IMR-90 (cell line): ENCODE results near the gene HACE1. TPM values are rescaled to one million over a fixed set of nuclear protein-coding genes. Genes with fewer than 3 reads are reported as not detected.

ENCODE experiments used
- ATAC-seq: fragments of 200-7000 bp; cut with Tn5 transposase; 2 replicates; pipeline ENCODE4 v1.9.1; 2020; ENCODE audit warnings: low read depth, mild to moderate bottlenecking, moderate library complexity
- BruUV-seq: library from RNA; stranded (reverse); fragments of 400-500 nt; replicated peaks from 2 replicates; lab custom pipeline; 2021; lab: Mats Ljungman, UMichigan
- CTCF ChIA-PET: fragments of 300-600 bp; formaldehyde crosslinking; extraction: SDS; loops from one replicate; lab custom pipeline; 2021; ENCODE audit warnings: antibody characterized with exemption; lab: Yijun Ruan, JAX
- POLR2A ChIA-PET: fragments of 300-600 bp; sonication (Branson Sonifier 250); formaldehyde crosslinking; loops from one replicate; lab custom pipeline; 2022; ENCODE audit warnings: antibody characterized with exemption; ENCODE audit not compliant: unreplicated experiment; lab: Charles Lee
- DNase-seq: peaks from one replicate; pipeline ENCODE4 v3.0.0; 2013
- H2AFZ ChIP-seq: replicated peaks from 2 replicates; pipeline ENCODE3; 2013; ENCODE audit warnings: low read length, mild to moderate bottlenecking; ENCODE audit not compliant: poor library complexity
- H2AK5ac ChIP-seq: 2 replicates; pipeline ENCODE4 v1.6.1; 2013; ENCODE audit warnings: low read depth, low read length, inconsistent platforms
- H2AK9ac ChIP-seq: replicated peaks from 2 replicates; pipeline ENCODE3; 2013; ENCODE audit warnings: mild to moderate bottlenecking, low read depth, low read length, moderate library complexity; ENCODE audit not compliant: poor library complexity
- H2BK120ac ChIP-seq: 2 replicates; pipeline ENCODE4 v1.6.1; 2013; ENCODE audit warnings: low read depth, low read length, inconsistent platforms
- H2BK15ac ChIP-seq: 3 replicates; pipeline ENCODE4 v1.6.1; 2013; ENCODE audit warnings: low read depth, low read length, inconsistent platforms
- H2BK20ac ChIP-seq: 2 replicates; pipeline ENCODE4 v1.6.1; 2013; ENCODE audit warnings: low read depth, mild to moderate bottlenecking, inconsistent platforms, low read length, moderate library complexity
- H2BK5ac ChIP-seq: 2 replicates; pipeline ENCODE4 v1.6.1; 2013; ENCODE audit warnings: mild to moderate bottlenecking, low read depth, low read length, inconsistent platforms; ENCODE audit not compliant: poor library complexity, severe bottlenecking
- H3K14ac ChIP-seq: replicated peaks from 2 replicates; pipeline ENCODE4 v1.6.1; 2013; ENCODE audit warnings: low read depth, low read length, inconsistent platforms
- H3K18ac ChIP-seq: 2 replicates; pipeline ENCODE4 v1.6.1; 2013; ENCODE audit warnings: low read depth, low read length, control low read depth
- H3K23ac ChIP-seq: 2 replicates; pipeline ENCODE4 v1.6.1; 2013; ENCODE audit warnings: low read depth, low read length, inconsistent platforms
- H3K27ac ChIP-seq: 2 replicates; pipeline ENCODE4 v1.5.1; 2013; ENCODE audit warnings: mild to moderate bottlenecking, control low read depth, low read length; ENCODE audit not compliant: insufficient read depth
- H3K27me3 ChIP-seq: 2 replicates; pipeline ENCODE4 v1.6.1; 2013; ENCODE audit warnings: low read length; ENCODE audit not compliant: control insufficient read depth, insufficient read depth
- H3K36me3 ChIP-seq: 2 replicates; pipeline ENCODE4 v1.6.1; 2013; ENCODE audit warnings: low read length, mixed read lengths; ENCODE audit not compliant: control insufficient read depth, insufficient read depth
- H3K4ac ChIP-seq: 2 replicates; pipeline ENCODE4 v1.6.1; 2013; ENCODE audit warnings: low read depth, low read length, inconsistent platforms
- H3K4me1 ChIP-seq: 2 replicates; pipeline ENCODE4 v1.6.1; 2013; ENCODE audit warnings: low read length, mixed read lengths; ENCODE audit not compliant: control insufficient read depth, insufficient read depth
- H3K4me2 ChIP-seq: 2 replicates; pipeline ENCODE4 v1.6.1; 2013; ENCODE audit warnings: low read depth, mild to moderate bottlenecking, control low read depth, low read length, moderate library complexity
- H3K4me3 ChIP-seq: 2 replicates; pipeline ENCODE4 v1.5.1; 2013; ENCODE audit warnings: low read depth, mild to moderate bottlenecking, control low read depth, low read length, moderate library complexity; ENCODE audit not compliant: insufficient read depth
- H3K56ac ChIP-seq: 2 replicates; pipeline ENCODE4 v1.6.1; 2013; ENCODE audit warnings: low read length, inconsistent platforms; ENCODE audit not compliant: insufficient read depth; ENCODE audit errors: extremely low read depth
- H3K79me1 ChIP-seq, 2 experiments: 2 replicates each; pipeline ENCODE4 v1.6.1; 2013; ENCODE audit warnings: low read length in 2 of 2, inconsistent platforms in 1 of 2, low read depth in 1 of 2
- H3K9ac ChIP-seq: 2 replicates; pipeline ENCODE4 v1.6.1; 2013; ENCODE audit warnings: low read depth, low read length, control low read depth
- H3K9me1 ChIP-seq: 2 replicates; pipeline ENCODE4 v1.6.1; 2013; ENCODE audit warnings: low read length, inconsistent platforms; ENCODE audit not compliant: insufficient read depth
- H3K9me3 ChIP-seq: 2 replicates; pipeline ENCODE4 v1.6.1; 2013; ENCODE audit warnings: low read length; ENCODE audit not compliant: control insufficient read depth, insufficient read depth
- H4K20me1 ChIP-seq: 2 replicates; pipeline ENCODE4 v1.6.1; 2013; ENCODE audit warnings: low read length, inconsistent platforms; ENCODE audit not compliant: insufficient read depth
- H4K5ac ChIP-seq: 2 replicates; pipeline ENCODE4 v1.6.1; 2013; ENCODE audit warnings: mild to moderate bottlenecking, low read depth, low read length, control low read depth
- H4K8ac ChIP-seq, 2 experiments: 2 replicates each; pipeline ENCODE4 v1.6.1; 2013; ENCODE audit warnings: low read depth in 2 of 2, low read length in 2 of 2, control low read depth in 1 of 2, inconsistent platforms in 1 of 2
- H4K91ac ChIP-seq: 2 replicates; pipeline ENCODE4 v1.6.1; 2013; ENCODE audit warnings: low read depth, low read length, inconsistent platforms; ENCODE audit not compliant: insufficient read depth
- CEBPB ChIP-seq: IDR thresholded peaks from 2 replicates; pipeline ENCODE4 v1.6.1; 2012; ENCODE audit warnings: low read depth, low read length, improper control_type of control experiment
- CHD1 ChIP-seq: IDR thresholded peaks from 2 replicates; pipeline ENCODE4 v1.6.1; 2012; ENCODE audit warnings: low read depth, low read length, improper control_type of control experiment
- CTCF ChIP-seq: conservative IDR thresholded peaks from 2 replicates; pipeline ENCODE4 v1.5.1; 2012; ENCODE audit warnings: mild to moderate bottlenecking, low read depth, low read length, improper control_type of control experiment
- ELK1 ChIP-seq: fragments of 150-350 bp; IDR thresholded peaks from 2 replicates; pipeline ENCODE4 v1.6.1; 2016; ENCODE audit warnings: low read depth, mild to moderate bottlenecking, low read length, moderate library complexity, borderline replicate concordance
- FOS ChIP-seq: fragments of 150-350 bp; IDR thresholded peaks from 2 replicates; pipeline ENCODE4 v1.6.1; 2016; ENCODE audit warnings: low read depth, low read length
- MAFK ChIP-seq: IDR thresholded peaks from 2 replicates; pipeline ENCODE4 v1.6.1; 2012; ENCODE audit warnings: low read depth, low read length, improper control_type of control experiment
- MAZ ChIP-seq: IDR thresholded peaks from 2 replicates; pipeline ENCODE4 v1.6.1; 2012; ENCODE audit warnings: low read depth, mild to moderate bottlenecking, low read length, improper control_type of control experiment, moderate library complexity, borderline replicate concordance
- MXI1 ChIP-seq: IDR thresholded peaks from 2 replicates; pipeline ENCODE4 v1.6.1; 2012; ENCODE audit warnings: low read depth, mild to moderate bottlenecking, low read length, moderate library complexity, borderline replicate concordance
- NFE2L2 ChIP-seq: fragments of 150-350 bp; IDR thresholded peaks from 2 replicates; pipeline ENCODE4 v1.6.1; 2016; ENCODE audit warnings: low read depth, mild to moderate bottlenecking, low read length
- POLR2A ChIP-seq: IDR thresholded peaks from 2 replicates; pipeline ENCODE4 v1.6.1; 2012; ENCODE audit warnings: mild to moderate bottlenecking, low read depth, low read length
- RAD21 ChIP-seq: IDR thresholded peaks from 2 replicates; pipeline ENCODE4 v1.6.1; 2012; ENCODE audit warnings: low read length, improper control_type of control experiment
- RCOR1 ChIP-seq: IDR thresholded peaks from 2 replicates; pipeline ENCODE4 v1.6.1; 2012; ENCODE audit warnings: mild to moderate bottlenecking, low read length, improper control_type of control experiment; ENCODE audit not compliant: insufficient replicate concordance
- RFX5 ChIP-seq: IDR thresholded peaks from 2 replicates; pipeline ENCODE4 v1.8.0; 2012; ENCODE audit warnings: low read depth, mild to moderate bottlenecking, low read length, moderate library complexity
- SMC3 ChIP-seq: fragments of 150-350 bp; IDR thresholded peaks from 2 replicates; pipeline ENCODE4 v1.6.1; 2016; ENCODE audit warnings: low read depth, mild to moderate bottlenecking, antibody characterized with exemption, low read length, moderate library complexity
- USF2 ChIP-seq: fragments of 150-350 bp; IDR thresholded peaks from 2 replicates; pipeline ENCODE4 v1.6.1; 2017; ENCODE audit warnings: mild to moderate bottlenecking, antibody characterized with exemption, low read length, low read depth
- WGBS, 2 experiments: methylation state at CpG; one replicate each; pipeline versions ENCODE4 v1.1.5 to v1.1.7; 2013; ENCODE audit warnings: missing lambda C conversion rate in 2 of 2; ENCODE audit not compliant: insufficient read length in 1 of 2; ENCODE audit errors: extremely low coverage in 2 of 2; 5-methylcytosine and 5-hydroxymethylcytosine counted together
- dilution Hi-C: fragments of 300-500 bp; cut with HindIII; formaldehyde crosslinking; loops from one replicate; pipeline ENCODE4 v1.14.3; 2018; ENCODE audit warnings: low sequenced_read_pairs; ENCODE audit not compliant: unreplicated experiment
- in situ Hi-C: fragments of 300-500 bp; cut with MboI; formaldehyde crosslinking; loops from 3 replicates; pipeline ENCODE4 v1.14.3; 2019; ENCODE audit warnings: low sequenced_read_pairs, inconsistent platforms, mixed read lengths
- intact Hi-C: fragments of 100-400 bp; cut with micrococcal nuclease; formaldehyde crosslinking; loops from 2 replicates; pipeline ENCODE4 v1.10.0; 2022
- polyA plus RNA-seq, 3 experiments: library from polyadenylated mRNA; depleted of rRNA; stranded (reverse); fragments of >200 nt; gene quantifications; 2 replicates each; pipeline ENCODE4 v1.2.3, GENCODE V29; 2012; ENCODE audit warnings: low replicate concordance in 1 of 3
- total RNA-seq: library from RNA; depleted of rRNA; stranded (reverse); fragments of >200 nt; gene quantifications from 2 replicates; pipeline ENCODE4 v1.2.3, GENCODE V29; 2012

The HACE1 gene
- total and polyA plus RNA-seq, 2 of the 4 experiments (the other 2 are of a cell fraction): 5.4 to 10.8 TPM

- Histone ChIP-seq H3K79me1 (no peaks in the 10 kb centered on the region), H2AFZ (no peak overlapping the region), H3K27ac (no peak overlapping the region), H2BK20ac (no peak overlapping the region), H4K8ac (no peak overlapping the region), H3K9ac (no peak overlapping the region), H3K18ac (no peak overlapping the region), H3K4me1 (no peaks in the 10 kb centered on the region), H3K4me2 (no peak overlapping the region), H3K4me3 (no peak overlapping the region), H2BK5ac (no peak overlapping the region), H3K27me3 (no peaks in the 10 kb centered on the region), H2AK5ac (no peak overlapping the region), H4K5ac (no peak overlapping the region), H3K9me3 (no peaks in the 10 kb centered on the region), H3K23ac (no peak overlapping the region), H2BK120ac (no peak overlapping the region), H4K91ac (no peak overlapping the region), H3K36me3 (no peaks in the 10 kb centered on the region), H4K20me1 (no peaks in the 10 kb centered on the region), H3K4ac (no peak overlapping the region), H3K9me1 (no peaks in the 10 kb centered on the region), H2BK15ac (no peak overlapping the region), H3K56ac (no peak overlapping the region), H2AK9ac (no peak overlapping the region), H3K14ac (no peak overlapping the region)
- TF ChIP-seq RFX5 (no peak), RCOR1 (no peak), POLR2A (no peak), FOS (no peak), ELK1 (no peak), SMC3 (no peak), MAZ (no peak), MAFK (no peak), CEBPB (no peak), MXI1 (no peak), NFE2L2 (no peak), CTCF (no peak), RAD21 (no peak), CHD1 (no peak), USF2 (no peak)
- no CpG with 5 or more reads among the region's 1 CpG for whole genome bisulfite sequencing, 2 experiments
- no peak for DNase-seq
- dilution Hi-C loops (no loop called here), intact Hi-C loops (no loop called here), in situ Hi-C loops (no loop called here)
- ChIA-PET CTCF (no interaction called here), POLR2A (no interaction called here)
- no TSS peak for BruUV-seq
- ATAC-seq: no peak
Observed at GRCh38 chr6:104698979-104699378, 160.7 kb downstream of the HACE1 start.
